Medulla oblongata (tissue), 1 donor: ENCODE results near the gene PRICKLE2.

Experiments used
- DNase-seq: peaks from one replicate; pipeline ENCODE4 v3.0.0-alpha.2; 2015; ENCODE audit errors: extremely low spot score

The PRICKLE2 gene, protein sequence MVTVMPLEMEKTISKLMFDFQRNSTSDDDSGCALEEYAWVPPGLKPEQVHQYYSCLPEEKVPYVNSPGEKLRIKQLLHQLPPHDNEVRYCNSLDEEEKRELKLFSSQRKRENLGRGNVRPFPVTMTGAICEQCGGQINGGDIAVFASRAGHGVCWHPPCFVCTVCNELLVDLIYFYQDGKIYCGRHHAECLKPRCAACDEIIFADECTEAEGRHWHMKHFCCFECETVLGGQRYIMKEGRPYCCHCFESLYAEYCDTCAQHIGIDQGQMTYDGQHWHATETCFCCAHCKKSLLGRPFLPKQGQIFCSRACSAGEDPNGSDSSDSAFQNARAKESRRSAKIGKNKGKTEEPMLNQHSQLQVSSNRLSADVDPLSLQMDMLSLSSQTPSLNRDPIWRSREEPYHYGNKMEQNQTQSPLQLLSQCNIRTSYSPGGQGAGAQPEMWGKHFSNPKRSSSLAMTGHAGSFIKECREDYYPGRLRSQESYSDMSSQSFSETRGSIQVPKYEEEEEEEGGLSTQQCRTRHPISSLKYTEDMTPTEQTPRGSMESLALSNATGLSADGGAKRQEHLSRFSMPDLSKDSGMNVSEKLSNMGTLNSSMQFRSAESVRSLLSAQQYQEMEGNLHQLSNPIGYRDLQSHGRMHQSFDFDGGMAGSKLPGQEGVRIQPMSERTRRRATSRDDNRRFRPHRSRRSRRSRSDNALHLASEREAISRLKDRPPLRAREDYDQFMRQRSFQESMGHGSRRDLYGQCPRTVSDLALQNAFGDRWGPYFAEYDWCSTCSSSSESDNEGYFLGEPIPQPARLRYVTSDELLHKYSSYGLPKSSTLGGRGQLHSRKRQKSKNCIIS

DNA sequence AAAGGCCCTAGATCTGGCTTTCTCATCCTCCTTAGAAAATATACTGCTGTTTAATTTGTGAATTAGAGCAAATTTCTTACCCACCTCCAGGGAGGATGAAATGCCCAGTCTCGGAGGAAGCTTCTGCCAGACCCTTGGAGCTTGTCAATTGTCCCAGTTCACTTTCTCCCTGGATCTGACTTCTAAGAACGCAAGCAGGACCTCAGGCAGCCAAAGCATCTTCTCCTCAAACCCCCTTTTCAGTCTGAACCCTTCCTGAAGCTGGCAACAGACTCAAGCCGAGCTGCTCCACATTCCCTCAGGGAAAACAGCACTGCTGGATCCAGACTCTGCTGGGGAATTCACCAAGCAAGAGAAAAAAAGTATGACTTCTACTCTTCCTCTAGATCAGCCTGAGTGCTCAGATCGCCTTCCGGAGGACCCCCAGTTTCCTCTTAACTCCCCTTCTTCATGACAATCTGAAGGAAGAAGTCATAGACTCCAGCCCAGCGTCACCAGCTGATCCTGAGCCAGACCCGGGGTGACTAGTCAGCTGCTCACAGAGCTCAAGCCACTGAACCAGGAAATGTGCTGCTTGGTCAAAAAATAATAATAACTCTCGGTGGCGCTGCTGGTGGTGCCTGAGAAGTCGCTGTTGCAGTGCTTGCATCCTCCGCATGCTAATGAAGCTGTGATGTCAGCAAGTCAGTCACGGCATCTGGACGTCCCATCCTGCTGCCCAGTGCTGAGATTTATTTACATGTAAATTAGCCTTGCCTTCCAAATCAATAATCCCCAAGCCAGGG lies at the start of gene PRICKLE2:
Gene PRICKLE2, minus strand, starts transcription at position 641 of the 785 bp plus-strand sequence. CDS start 26,539 bp downstream, outside the sequence.
- DNase-seq = peak; percentile 93

DNA sequence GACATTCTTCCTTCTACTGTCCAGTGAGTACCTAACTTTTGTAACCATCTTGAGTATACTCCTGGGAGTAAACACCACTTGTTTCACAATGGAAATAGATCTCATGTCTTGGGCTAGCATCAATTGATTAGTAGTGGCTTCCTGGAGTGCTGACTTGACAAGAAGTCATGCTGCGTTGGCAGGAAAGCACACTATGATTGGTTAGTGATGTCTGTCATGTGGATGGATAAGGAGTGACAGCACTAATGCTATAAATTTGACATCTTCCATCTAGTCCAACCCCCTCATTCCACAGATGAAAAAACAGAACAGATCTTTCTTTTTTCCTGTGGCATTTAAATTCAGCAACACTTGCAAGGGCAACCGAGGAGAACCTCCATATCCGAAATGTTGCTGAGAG lies 47.6 kb upstream of the PRICKLE2 start:
- DNase-seq = no peak

DNA sequence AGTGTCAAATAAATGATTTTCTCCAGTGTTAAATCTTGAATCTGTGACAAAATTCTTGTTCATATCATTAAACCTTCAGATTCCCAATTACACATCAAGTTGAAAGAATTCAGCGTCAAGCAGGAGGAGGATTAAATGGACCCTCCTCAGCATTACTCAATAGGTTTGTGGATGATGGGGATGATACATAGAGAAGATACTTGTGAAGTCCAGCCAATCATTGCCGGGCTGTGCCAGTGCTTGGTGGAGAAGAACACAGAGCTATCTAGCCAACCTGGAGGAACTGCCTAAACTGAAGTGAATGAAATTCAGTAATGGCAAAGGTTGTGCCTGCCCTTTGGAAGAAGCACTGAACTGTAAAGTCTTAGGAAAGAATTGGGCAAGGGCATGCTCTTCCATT lies 47.0 kb upstream of the PRICKLE2 start:
- no peak for DNase-seq

DNA sequence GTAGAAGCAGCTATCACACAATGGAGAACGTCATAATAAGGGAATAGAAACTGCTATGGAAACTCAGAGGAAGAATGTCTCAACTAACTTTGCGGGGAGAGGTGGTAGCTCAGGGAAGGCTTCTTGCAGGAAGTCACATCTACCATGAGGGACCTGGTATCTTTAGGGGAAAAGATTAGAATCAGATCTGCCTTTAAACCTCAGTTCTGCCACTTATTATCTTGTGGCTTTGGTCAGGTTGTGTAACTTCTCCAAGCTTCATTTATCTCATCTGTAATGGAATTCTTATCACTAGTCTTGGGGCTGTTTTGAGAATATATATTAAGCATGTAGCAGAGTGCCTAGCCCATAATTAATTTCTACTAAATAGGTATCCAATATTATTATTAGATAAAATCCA lies 46.4 kb upstream of the PRICKLE2 start:
- no peak for DNase-seq

DNA sequence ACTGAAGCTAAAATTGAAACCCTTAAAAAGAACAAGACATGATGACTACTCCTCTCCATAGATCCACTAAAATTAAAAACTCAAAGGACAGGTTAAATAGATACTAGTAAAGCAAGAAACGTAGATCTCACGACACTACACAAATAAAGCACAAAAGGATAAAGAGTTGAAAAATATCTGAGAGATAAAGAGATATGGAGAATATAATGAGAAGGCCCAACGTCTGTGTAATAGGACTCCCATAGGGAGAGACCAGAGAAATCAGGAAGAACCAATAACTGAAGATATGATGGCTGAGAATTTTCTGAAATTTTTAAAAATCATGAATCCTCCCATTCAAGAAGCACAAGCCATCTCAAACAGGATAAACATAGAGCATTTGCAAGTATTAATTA lies 45.6 kb upstream of the PRICKLE2 start:
- no peak for DNase-seq

DNA sequence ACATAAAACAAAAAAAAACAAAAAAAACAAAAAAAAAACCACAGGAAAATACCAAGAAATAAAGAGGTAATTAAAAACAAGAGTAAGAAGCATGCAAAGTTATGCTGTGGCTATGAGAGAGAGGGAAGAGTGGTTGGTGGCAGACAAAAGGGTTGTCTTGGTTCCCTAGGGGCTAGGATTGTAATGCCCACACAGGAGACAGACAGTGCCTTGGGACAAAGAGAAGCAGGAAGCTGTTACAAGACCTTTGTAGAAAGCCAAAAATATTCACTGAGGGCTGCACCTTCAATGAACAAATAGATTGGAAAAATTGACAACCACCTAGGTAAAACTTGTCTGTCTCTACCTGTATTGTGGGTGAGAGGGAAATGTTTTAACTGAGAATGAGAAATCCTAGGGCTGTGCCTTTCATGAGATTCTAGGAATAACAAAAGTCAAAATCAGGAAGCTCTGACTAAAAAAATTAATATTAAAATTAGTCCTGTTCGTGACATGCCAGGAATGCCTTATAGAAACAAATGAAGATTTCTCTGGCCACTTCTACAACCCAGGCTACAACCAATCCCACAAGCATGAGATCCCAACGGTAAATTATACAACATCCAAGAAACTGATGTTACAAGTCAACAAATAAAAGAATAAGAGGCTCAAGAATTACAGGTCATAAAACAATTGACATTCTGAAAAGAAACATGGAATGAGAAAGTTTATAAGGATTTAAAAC lies 45.0 kb upstream of the PRICKLE2 start:
- no peak for DNase-seq

DNA sequence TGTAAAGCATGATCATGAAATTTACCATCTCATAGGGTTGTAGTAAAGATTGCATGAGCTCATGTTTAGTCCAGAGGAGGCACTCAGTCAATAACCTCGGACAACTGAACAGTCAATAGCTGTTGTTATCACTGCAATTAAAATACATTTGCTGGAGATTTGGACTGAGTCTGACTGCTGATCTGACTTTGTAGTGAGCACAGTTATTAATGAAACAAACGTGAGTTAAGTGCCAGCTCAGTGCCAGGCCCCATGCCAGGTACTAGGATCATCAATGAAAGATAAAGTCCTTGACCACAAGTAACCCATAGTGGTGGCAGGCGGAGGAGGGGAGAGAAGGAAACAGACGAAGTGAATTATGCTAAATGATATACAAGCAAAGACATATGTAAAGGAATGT lies 43.7 kb upstream of the PRICKLE2 start:
- DNase-seq = no peak

DNA sequence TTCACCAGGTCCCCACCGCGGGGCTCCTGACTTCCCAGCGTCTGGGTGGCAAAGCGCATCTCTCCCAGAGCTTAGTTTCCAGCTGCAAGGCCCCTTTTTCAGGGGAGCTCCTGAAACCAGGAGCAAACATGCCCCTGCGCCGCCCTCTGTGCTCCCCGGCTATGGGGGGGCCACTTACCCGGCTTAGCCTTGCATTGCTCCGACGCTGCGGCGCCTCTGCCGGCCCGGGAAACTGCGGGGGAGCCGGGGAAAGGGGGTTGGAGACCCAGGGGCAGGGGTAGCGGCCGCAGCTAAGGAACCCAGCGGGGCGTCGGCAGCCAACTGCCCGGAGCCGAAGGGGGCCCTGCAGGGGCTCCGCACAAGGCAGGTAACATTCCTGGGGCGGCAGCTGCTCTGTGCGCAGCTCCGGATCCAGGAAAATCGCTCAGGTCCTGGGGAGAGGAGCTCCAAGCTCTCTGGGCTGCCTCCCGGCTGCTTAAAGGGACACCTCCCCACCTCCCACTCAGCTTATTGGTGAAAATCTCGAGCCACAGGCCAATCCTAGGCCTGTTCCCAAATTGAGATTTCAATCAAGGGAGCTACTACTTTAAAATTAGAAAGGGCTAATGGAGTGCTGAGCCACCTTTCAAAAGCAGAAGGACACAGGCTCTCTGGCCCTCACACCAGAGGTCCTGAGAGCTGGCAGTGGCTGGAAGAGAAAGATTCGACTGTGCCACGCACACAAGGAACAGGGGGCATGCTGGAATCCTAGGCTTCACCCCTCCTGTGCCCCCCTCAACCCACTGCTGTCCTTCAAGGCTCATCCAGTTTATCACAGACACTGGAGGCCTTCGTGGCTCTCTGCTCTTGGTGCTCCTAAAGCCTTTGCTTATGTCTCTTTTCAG lies 42.7 kb upstream of the PRICKLE2 start:
- DNase-seq = peak; percentile 66

DNA sequence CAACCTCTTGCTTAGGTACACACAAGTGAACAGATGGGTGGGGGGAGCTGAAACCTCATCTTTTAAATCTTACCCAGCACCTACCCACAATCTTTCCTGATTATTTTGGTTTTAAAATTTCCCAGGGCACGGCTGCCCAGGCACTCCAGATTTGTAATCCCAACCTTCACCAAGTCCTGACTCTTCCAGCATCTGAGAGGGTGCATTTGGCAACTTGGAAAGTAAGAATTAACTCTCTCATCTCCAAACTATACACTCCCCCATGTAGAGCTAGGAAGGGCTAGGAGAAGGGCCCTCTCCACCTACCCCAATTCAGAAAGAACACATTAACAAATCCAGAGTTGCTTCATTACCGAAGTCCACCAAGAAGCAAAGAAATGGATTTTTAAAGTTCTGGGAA lies 41.7 kb upstream of the PRICKLE2 start:
- DNase-seq = peak; percentile 4

DNA sequence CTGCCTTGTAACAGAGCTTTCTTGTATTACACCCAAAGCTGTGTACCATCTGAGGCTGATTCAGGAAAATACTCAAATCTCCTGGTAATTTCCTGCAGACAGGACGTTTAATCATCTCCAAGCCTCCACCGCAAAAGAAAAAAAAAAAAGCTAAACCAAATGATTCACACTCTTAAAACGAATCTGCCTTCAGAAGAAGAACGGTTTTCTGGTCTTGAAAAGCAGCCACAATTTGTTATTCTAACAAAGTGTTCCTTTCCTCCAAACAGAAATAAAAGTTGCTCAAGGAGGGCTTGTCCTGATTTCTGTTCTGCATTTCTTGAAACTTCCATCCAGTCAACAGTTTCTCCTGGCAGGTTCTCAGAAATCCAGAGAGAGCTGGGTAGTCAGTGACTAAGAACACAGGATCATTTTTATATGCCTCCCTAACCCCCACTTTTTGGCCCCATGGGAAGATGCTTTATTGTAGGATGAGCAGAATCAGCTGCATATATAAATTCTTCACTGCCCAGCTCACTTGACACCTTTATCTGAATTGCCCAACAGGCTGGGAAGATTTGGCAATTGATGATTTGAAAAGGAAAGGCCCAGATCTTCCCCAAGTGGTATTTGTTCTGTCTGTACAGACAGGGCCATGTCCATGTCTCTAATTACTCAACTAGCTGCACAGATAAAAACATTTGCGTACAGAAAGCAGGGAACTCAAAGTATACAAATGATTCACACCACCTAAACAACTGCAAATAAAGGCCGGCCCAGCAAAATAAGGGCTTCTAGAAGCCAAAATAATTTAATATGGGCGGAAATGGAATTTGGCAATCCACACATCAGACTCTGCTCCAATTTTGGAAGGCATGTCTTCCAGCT lies 41.0 kb upstream of the PRICKLE2 start:
- peak; percentile 71 for DNase-seq

DNA sequence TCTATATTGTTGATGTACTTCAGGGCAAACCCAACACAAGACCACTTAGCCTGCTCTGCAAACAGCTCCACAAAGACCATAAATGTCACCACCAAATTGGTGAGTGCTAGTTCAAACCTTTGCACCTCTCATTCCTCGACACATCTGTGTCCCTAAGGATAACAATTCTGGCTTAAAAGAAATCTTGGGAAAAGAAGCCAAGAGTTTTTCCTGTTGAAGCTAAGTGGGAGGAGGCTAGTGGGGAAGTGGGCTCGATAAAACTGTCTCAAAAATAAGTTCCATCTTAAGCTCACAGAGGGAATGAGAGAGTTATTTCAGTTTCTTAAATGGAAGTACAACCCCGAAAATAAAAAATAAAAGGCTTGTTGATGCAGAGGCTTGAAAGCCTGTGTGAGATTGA lies 40.4 kb upstream of the PRICKLE2 start:
- DNase-seq = peak; percentile 12

DNA sequence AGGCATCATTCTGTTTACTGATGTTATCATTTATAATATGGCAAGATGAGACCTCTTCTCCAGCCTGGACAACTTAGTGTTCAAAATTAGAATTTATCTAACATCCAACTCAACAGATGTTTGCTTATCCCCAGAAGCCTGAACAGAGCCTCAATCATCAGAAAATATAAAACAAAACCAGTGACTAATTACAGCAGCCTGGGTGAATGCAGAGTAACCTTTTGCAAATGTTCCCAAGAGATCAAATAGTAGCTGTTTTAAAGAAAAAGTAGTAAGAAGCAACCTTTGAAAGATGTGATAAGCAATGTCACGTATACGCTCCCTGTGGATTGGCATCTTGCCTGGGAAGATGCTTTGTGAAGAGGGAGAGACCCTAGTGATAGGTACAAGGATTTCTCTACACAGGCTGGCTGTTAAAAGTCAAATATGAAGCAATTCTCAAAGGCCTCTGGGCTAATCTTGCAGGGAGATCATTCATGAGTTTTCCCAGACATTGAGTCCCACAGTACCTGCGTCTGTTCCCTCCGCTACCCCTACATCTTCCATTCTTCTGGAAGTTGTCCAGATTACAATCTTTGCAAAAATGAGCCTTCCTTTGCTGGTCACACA lies 39.3 kb upstream of the PRICKLE2 start:
- no peak for DNase-seq

DNA sequence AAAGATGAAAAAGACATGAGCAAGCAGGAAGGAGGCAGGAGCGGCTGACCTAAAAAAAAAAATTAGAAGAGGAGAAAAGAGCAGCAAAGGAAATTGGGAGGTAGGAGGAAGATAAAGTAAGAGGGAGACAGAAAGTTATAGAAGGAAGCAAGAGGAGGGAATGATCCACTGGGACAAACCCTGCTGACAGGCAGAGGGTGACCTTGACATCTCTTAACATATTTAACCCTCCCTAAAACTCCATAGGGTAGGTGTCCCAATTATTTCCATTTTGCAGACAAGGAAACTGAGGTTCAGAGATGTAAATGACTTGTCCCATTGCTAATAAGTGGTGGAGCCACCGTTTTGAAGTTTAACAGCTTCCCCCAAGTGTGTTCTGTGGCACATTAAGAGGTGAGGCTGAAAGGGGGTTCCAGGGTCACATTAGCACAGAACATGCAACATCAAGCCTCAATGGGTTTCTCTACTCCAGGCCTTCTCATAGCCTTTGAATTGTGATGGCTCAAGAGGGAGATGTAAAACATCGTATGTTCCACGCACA lies 37.4 kb upstream of the PRICKLE2 start:
- DNase-seq = no peak

DNA sequence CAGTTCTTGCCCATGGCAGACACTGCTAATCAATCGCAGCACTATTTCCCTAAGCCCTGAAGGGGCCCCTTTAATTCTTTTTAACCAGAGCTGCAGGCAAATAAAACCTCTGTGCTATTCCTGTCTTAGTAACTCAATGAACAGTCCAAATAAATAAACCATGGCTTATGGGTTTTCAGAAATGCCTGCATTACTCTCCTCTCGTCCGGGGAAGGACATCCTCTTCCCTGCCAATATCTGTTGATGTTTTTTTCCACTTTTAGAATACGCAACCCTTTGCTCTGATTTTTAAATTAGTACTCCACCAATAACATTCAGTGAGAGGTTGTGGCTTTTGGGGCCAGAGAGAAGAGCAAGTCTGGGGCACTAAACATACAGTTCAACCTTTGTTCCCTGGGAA lies 35.2 kb upstream of the PRICKLE2 start:
- no peak for DNase-seq

DNA sequence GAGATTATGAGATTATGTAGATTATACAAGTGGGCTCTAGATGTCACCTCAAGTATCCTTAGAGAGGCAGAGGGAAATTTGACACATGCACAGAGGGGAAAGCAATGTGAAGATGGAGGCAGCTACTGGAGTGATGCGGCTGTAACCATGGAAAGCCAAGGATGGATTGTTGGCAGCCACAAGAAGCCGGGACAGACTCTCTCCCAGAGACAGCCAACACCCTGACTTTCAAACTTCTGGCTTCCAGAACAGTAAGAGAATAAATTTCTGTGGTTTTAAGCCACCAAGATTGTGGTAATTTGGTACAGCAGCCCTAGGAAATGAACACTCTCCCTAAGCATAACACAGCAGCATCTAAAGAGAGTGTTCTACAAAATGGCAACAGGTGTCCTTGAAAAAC lies 34.4 kb upstream of the PRICKLE2 start:
- DNase-seq = no peak

DNA sequence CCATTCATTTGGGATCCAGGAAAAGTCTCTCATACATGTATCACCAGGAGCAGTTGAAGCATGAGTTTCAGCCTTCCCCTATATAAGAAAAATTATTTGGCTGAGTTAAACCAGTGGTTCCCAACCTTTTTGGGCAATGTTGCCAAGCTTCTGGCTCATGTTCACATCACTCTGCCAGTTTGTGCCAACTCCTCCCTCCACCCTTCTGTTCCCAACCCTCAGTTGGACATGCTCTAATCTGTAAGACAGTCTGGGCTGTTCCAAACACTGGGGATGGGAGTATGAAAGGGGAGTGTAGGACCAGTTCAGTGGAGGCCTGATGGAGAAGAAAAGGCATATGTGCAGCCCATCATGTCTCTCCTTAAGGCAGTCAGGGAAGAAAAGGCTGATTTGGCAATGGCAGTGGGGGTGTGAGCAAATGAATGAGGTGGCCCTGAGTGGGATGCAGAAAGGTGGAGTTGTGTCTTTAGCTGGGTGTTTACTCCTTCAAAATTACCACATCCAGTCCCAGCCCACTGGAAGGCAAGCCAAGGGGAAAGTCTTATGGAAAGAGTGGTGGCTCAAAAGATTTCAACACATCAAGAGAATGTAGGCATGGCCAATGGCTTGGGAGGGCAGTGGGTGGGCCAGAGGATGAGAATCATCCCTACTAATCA lies 32.0 kb upstream of the PRICKLE2 start:
- no peak for DNase-seq

DNA sequence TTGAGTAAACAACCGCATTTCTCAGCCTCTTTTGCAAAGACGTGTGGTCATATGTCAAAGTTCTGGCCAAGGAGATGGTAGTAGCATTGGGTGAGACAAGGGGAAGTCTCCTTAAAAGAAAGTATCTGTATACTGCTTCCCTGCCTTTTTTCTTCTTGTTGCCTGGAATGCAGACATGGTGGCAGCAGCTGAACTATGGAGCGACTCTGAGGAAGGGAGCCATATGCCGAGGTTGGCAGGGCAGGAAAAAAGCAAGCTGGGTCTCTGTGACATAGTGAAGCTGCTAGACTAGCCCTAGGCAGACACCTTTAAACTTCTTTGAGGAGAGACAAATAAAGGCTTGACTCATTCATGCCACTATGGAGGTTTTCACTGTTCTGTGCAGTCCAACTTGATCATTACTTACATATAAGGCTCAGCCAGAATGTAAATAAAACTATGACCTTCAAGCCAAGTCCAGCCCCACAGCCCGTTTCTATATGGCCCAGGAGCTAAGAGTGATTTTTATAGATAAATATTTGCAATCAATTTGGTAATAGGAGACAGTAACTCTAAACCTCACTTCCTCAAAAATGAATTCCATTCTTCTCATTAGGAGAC lies 30.6 kb upstream of the PRICKLE2 start:
- DNase-seq = no peak

DNA sequence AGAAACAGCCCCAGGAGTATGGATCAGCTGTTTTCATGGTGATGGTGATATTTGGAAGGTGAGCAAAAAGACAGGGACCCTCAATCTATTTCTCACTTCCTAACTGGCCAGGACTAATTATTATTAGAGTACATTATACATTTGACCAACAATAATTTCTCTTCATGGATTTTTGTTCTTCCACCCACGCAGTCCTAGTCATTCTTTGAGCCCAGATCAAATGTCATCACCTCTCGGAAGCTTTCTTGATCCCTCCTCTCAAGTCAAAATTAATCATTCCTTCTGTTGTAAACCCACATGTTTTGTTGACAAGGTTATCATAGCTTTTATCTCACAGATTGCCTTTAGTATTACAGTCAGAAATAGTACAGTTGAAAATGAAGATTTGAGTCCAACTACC lies 29.2 kb upstream of the PRICKLE2 start:
- no peak for DNase-seq
